ENCODE data around the gene HNF4A. TPM values are rescaled to one million over a fixed set of nuclear protein-coding genes. Genes with fewer than 3 reads are reported as not detected.

The HNF4A gene
- total and polyA plus RNA-seq, 2 of the 13 experiments (the other 11 are each of a cell fraction or from before 2014, with no cell fraction given): 80.9 to 169 TPM

DNA sequence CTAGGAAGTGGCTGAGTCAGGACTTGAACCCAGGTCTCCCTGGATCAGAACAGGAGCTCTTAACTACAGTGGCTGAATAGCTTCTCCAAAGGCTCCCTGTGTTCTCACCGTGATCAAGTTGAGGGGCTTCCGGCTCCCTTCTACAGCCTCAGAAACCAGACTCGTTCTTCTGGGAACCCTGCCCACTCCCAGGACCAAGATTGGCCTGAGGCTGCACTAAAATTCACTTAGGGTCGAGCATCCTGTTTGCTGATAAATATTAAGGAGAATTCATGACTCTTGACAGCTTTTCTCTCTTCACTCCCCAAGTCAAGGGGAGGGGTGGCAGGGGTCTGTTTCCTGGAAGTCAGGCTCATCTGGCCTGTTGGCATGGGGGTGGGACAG lies 75.6 kb downstream of the HNF4A start:
- in situ Hi-C loops (cut with HindIII; ENCODE audit: extremely low pct_ligation_motif_present, low pct_unique_long_range_greater_than_20kb): no loop called here
- ChIA-PET POLR2A (interaction anchor here (0.6 to 7.5 kb wide), 10 partner anchors 11 to 79 kb away, joined by 3 to 101 read pairs (median 4); no protein-coding TSS in a partner anchor), CTCF (ENCODE audit: low intra/inter-chr PET ratio, low total read pairs) (no interaction called here)
- Histone ChIP-seq H3K9ac (ENCODE audit: insufficient read depth, low read depth, low read length) (no peak overlapping the region), H3K27ac (ENCODE audit: extremely low read length, insufficient read depth, low read length) (peak overlapping the region; percentile 52), H3K9me3 (ENCODE audit: low read length) (no peaks in the 10 kb centered on the region), H3K4me2 (ENCODE audit: low read depth, low read length) (no peak overlapping the region), H3K27me3 (ENCODE audit: control insufficient read depth in 1 of 2, insufficient read depth in 2 of 2, low read length in 2 of 2) (no peaks in the 10 kb centered on the region), H3K4me1 (ENCODE audit: insufficient read depth, low read length) (peaks cover 97% of the 10 kb centered on the region), H3K4me3 (replicated peaks in 1 of 3; ENCODE audit: insufficient read depth in 1 of 3, low read depth in 2 of 3, low read length in 3 of 3) (no peak overlapping the region), H2AFZ (ENCODE audit: low read length) (no peak overlapping the region), H3K36me3 (replicated peaks in 1 of 2; ENCODE audit: control insufficient read depth in 1 of 2, insufficient read depth in 2 of 2, low read length in 2 of 2) (peaks cover 17 to 38% of the 10 kb centered on the region in 2 experiments), H3K79me2 (ENCODE audit: insufficient read depth, low read length) (no peaks in the 10 kb centered on the region), H4K20me1 (ENCODE audit: insufficient read depth, low read length) (no peaks in the 10 kb centered on the region)
- no TSS peak for BruUV-seq (replicated peaks)
- 99% methylated on average over 4 of the region's 4 CpGs for WGBS (ENCODE audit: low lambda C conversion rate)
- intact Hi-C loops (cut with micrococcal nuclease; ENCODE audit: unreplicated experiment): no loop called here
- no peak for DNase-seq (ENCODE audit: low spot score)
- ATAC-seq: no peak
- no peak for FAIRE-seq
- no peak for TF ChIP-seq BHLHE40 (IDR thresholded peaks at IDR 0.05; ENCODE audit: low read length)
- no peak for TF ChIP-seq NFIB (CRISPR knock-in tag; IDR thresholded peaks at IDR 0.05; ENCODE audit: borderline replicate concordance)
- TF ChIP-seq ZNF879 (CRISPR knock-in tag; IDR thresholded peaks at IDR 0.05): no peak
- TF ChIP-seq ETV6 (CRISPR knock-in tag; conservative IDR thresholded peaks at IDR 0.05): no peak
- no peak for TF ChIP-seq TEAD3 (CRISPR knock-in tag; optimal IDR thresholded peaks at IDR 0.05; ENCODE audit: borderline replicate concordance)
- TF ChIP-seq ASH2L (IDR thresholded peaks at IDR 0.05; ENCODE audit: insufficient read length, low read depth, low read length): peak; percentile 8
- TF ChIP-seq ZNF839 (CRISPR knock-in tag; IDR thresholded peaks at IDR 0.05; ENCODE audit: borderline replicate concordance): no peak
- TF ChIP-seq GATAD2A (CRISPR knock-in tag; IDR thresholded peaks at IDR 0.05): no peak
- 0 out of 2 replicates have a peak, but pooled peaks have one; percentile 14 for TF ChIP-seq ZNF772 (CRISPR knock-in tag; IDR thresholded peaks at IDR 0.05)
- no peak for TF ChIP-seq ZBTB21 (CRISPR knock-in tag; IDR thresholded peaks at IDR 0.05)
- no peak for TF ChIP-seq ZNF430 (CRISPR knock-in tag; IDR thresholded peaks at IDR 0.05)
- TF ChIP-seq, protein P1, sequence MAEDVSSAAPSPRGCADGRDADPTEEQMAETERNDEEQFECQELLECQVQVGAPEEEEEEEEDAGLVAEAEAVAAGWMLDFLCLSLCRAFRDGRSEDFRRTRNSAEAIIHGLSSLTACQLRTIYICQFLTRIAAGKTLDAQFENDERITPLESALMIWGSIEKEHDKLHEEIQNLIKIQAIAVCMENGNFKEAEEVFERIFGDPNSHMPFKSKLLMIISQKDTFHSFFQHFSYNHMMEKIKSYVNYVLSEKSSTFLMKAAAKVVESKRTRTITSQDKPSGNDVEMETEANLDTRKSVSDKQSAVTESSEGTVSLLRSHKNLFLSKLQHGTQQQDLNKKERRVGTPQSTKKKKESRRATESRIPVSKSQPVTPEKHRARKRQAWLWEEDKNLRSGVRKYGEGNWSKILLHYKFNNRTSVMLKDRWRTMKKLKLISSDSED (CRISPR knock-in tag; IDR thresholded peaks at IDR 0.05): peak; percentile 14; the same call in 1 of the 2 replicates
- TF ChIP-seq ZNF747 (CRISPR knock-in tag; IDR thresholded peaks at IDR 0.05; ENCODE audit: borderline replicate concordance): no peak
- no peak for TF ChIP-seq ZNF841 (CRISPR knock-in tag; IDR thresholded peaks at IDR 0.05; ENCODE audit: borderline replicate concordance)
- no peak for TF ChIP-seq ZNF768 (CRISPR knock-in tag; IDR thresholded peaks at IDR 0.05)
- no peak for TF ChIP-seq MEIS1 (CRISPR knock-in tag; IDR thresholded peaks at IDR 0.05; ENCODE audit: borderline replicate concordance)
- no peak for TF ChIP-seq ZNF263 (CRISPR knock-in tag; IDR thresholded peaks at IDR 0.05)
- TF ChIP-seq GFI1 (CRISPR knock-in tag; IDR thresholded peaks at IDR 0.05; ENCODE audit: borderline replicate concordance): no peak
- TF ChIP-seq ZNF790 (CRISPR knock-in tag; IDR thresholded peaks at IDR 0.05; ENCODE audit: borderline replicate concordance): 0 out of 2 replicates have a peak, but pooled peaks have one; percentile 1
- 0 out of 2 replicates have a peak, but pooled peaks have one; percentile 37 for TF ChIP-seq ZSCAN21 (CRISPR knock-in tag; IDR thresholded peaks at IDR 0.05; ENCODE audit: borderline replicate concordance)
- TF ChIP-seq, protein P2, sequence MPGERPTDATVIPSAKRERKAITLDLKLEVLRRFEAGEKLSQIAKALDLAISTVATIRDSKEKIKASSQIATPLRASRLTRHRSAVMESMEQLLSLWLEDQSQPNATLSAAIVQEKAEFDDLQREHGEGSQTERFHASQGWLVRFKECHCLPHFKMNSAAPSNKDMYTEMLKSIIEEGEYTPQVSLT (CRISPR knock-in tag; IDR thresholded peaks at IDR 0.05; ENCODE audit: borderline replicate concordance, low read depth): no peak
- TF ChIP-seq HDAC6 (IDR thresholded peaks at IDR 0.05; ENCODE audit: low read depth, low read length): 0 out of 2 replicates have a peak, but pooled peaks have one; percentile 56
- TF ChIP-seq RBFOX2 (IDR thresholded peaks at IDR 0.05; ENCODE audit: low read depth, low read length): peak; percentile 21; the same call in 1 of the 2 replicates
- TF ChIP-seq, protein P3, sequence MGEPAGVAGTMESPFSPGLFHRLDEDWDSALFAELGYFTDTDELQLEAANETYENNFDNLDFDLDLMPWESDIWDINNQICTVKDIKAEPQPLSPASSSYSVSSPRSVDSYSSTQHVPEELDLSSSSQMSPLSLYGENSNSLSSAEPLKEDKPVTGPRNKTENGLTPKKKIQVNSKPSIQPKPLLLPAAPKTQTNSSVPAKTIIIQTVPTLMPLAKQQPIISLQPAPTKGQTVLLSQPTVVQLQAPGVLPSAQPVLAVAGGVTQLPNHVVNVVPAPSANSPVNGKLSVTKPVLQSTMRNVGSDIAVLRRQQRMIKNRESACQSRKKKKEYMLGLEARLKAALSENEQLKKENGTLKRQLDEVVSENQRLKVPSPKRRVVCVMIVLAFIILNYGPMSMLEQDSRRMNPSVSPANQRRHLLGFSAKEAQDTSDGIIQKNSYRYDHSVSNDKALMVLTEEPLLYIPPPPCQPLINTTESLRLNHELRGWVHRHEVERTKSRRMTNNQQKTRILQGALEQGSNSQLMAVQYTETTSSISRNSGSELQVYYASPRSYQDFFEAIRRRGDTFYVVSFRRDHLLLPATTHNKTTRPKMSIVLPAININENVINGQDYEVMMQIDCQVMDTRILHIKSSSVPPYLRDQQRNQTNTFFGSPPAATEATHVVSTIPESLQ (CRISPR knock-in tag; conservative IDR thresholded peaks at IDR 0.05): no peak
- no peak for TF ChIP-seq SNAPC2 (CRISPR knock-in tag; IDR thresholded peaks at IDR 0.05)
